IPS DF 19.7 (cell line): Measurements from ENCODE around the gene CST5.
"Not testable (repeated sequence)": the region's sequence is repeated elsewhere in the genome, so short reads cannot be mapped to it uniquely, and the experiment has no call there.

Experiments
- DNase-seq: peaks from one replicate; pipeline ENCODE4 v3.0.0-alpha.2; 2013; ENCODE audit warnings: low read depth, low spot score

The CST5 gene, protein sequence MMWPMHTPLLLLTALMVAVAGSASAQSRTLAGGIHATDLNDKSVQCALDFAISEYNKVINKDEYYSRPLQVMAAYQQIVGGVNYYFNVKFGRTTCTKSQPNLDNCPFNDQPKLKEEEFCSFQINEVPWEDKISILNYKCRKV

DNA sequence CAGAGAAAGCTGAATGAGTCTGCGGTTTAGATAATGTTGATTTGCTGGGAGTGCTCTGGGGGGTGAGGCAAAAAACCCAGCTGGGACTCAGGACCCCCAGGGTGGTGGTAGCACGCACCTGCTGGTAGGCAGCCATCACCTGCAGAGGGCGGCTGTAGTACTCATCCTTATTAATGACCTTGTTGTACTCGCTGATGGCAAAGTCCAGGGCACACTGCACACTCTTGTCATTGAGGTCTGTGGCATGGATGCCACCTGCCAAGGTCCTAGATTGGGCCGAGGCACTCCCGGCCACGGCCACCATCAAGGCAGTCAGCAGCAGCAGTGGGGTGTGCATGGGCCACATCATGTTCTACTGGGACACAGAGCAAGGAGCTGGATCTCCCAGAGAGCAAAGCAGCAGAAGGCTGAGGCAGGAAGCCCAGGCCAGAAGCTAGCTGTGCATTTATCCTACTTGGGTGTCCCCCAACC, at the start of gene CST5:
TSS of gene CST5 (minus strand) at position 421 of the 471 bp plus-strand sequence. CDS start at position 349, 72 bp downstream.
- DNase-seq = no peak

DNA sequence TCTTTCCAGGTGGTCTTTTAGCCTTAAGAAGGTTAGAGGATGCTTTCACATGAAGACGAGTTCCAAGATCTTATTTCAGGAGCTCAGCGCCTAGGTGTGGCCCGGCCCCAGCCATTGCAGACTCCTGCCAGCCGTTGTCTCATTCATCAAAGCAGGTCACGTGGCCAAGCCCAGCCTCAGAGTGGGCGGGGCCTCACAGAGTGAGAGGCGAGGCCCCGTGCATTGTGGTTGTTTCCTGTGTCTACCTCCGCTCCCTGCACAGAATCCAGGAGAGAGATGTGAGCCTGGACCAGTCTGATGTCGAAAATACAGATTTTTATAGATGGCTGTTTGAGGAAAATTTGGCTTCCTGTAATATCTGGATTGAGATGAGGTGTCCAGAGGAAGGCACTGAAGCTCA, 49.2 kb upstream of the CST5 start:
- DNase-seq = no peak

DNA sequence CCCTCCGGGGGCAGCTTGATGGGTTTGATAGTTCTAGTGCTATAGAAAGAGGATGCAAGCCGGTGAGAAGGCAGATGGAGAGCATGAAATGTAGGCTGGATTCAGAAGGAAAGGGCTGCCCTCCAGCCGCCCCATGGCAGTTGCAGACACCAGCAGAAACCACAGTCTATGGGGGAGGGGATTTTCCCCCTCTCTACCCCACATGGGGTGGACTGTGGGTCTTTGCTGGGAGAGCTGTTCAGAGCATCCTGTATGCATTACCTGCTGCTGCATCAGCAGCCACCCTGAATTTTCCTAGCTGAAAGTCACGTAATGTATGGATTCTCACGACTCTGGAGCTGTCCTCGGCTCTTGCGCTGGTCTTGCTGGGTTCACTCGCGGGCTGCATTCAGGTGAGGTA, 48.8 kb upstream of the CST5 start:
- no peak for DNase-seq

DNA sequence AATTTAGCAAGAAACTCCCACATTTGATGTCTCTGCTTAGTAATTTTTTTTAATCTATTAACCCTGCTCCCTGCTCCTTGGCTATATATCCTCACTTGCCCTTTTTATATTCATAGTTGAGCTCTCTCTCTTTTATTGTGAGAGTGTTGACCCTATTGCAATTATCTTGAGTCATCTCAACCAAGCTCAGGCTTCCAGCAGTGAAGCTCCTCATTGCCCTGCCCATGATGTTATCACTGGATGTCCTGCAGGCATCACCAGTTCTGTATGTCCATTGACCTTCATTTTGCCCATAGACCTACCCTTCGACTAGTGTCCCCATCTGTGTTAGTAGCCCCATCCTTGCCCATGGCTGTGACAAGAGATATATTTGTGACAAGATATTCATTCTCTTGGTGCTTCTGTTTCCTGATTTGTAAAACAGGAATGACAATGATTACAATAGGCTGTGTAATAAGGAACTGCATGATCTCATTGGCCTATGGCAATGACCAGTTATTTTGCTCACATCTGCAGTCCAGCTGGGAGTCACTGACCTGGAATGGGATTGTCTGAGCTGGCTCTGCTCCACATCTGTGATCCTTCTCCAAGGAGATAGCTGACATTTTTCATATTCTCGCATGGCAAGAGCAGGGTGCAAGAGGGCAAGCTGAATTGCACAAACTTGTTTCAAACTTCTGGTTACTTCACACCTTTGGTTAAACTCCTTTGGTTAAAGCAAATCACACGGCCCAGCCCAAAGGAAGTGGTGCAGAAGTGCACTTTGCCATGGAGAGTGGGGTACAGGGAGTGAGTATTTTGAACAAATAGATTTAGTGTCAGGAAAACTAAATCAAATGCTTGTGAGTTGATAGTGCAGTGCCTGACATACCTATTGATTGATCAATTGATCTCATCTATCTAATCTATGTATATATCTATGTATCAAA, 47.7 kb upstream of the CST5 start:
- DNase-seq = no peak

DNA sequence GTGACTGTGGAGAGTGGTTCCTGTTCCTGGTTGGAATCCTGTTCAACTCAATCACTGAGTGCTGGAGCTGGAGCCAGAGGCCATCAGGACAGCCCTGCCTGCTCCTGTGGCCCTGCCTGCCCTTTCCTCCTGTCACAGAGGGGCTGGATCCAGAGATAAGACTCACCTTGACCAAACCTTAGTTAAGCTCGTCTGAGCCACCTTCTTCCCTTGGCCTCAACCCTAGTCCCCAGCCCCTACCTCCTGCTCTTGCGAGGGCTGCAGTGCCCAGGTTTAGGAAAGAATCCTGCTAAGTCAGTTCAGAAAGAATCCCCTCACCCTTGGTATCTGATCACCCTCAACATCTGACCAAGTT, 47.0 kb upstream of the CST5 start:
- DNase-seq = no peak

DNA sequence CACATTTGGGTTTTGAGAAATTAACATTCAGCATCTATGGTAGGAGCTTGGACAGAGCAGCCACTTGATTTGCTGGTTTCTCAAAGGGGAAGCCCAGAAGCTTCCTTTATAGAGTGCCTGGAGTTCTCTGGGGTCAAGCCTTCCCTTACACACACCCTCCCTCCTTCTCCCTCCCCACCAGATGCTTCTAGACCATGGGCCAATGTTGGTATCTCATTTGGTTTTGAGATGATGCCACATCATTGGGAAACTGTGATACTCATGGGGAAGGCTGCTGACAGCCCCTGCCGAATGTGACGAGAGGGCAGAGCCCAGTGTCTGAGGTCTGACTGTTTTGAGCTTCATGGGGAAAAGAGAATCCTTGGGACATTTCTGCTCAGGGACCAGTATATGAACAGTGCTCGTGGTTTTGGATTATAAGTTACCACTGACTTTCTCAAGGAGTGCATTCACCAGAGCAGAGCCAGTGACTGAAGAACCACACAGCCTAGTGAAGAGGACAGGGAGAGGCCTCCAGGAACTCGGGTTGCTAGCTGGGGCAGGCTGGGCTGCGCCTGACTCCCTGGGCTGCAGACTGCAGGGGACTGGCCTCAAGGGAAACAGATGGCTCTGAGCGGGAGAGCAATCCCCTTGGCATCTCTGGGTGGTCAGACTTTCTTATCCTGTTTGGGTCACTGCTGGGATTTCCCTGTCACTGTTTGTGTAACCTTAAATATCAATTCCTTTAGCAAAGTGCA, 46.4 kb upstream of the CST5 start:
- DNase-seq = no peak

DNA sequence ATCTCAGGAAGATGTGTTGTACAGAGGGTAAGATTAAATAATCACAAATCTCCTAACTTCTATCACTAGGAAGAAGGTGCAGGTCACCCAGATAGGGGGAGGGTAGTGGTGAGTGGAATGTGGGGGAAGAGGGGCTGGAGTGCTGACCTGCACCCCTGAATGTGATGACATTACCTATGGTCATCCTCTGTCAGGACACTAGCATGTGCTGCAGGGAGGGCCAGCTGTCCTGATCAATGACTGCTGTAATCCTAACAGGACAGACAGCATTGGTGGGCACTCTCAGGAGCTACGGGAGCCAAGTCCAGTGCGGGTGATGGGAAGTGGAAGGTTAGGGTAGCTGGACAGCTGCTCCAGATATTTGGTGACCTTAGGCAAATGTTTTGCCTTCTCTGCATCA, 45.2 kb upstream of the CST5 start:
- DNase-seq = no peak

DNA sequence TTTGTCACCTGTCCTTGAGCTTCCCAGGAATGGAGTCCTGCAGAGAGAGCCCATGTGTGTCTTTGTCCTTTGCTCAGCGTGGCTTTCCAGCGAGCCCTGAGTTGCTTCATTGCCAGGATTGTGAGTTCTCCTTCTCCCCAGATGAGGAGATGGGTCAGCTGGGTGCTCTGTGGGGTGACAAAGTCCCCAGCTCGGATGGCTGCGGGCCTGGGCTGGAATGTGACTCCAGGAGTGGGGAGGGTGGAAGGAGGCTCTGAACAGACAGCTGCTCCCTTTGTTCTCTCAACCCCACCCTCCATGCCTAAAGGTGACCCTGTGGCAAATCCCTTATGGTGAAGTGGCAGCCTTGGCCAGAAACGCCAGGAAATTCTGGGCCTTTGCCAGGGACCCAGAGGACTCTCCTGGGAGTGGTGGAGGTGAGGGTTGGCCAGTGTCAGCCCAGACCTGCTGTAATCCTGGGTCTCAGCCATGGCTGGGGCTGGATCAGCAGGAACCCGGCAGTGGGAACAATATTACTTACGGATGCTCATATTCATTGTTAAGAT, 44.4 kb upstream of the CST5 start:
- no peak for DNase-seq

DNA sequence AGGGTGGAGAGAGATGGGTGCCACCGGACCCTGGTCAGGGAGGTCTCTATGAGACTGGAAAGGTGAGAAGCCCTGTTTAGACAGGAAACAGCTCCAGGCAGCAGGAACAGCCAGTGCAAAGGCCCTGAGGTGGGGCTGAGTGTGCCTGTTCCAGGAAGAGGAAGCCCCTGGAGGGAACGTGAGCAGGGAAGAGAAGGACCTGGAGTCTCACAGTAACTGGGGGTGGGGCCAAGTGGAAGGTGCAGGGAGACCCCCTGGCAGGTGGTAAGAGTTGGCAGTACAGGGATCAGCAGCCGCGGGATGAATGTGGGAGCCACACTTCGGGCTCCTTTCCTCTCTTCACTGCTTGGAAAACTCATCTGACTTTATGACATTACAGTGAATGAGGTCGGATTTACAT, 43.8 kb upstream of the CST5 start:
- DNase-seq = no peak

DNA sequence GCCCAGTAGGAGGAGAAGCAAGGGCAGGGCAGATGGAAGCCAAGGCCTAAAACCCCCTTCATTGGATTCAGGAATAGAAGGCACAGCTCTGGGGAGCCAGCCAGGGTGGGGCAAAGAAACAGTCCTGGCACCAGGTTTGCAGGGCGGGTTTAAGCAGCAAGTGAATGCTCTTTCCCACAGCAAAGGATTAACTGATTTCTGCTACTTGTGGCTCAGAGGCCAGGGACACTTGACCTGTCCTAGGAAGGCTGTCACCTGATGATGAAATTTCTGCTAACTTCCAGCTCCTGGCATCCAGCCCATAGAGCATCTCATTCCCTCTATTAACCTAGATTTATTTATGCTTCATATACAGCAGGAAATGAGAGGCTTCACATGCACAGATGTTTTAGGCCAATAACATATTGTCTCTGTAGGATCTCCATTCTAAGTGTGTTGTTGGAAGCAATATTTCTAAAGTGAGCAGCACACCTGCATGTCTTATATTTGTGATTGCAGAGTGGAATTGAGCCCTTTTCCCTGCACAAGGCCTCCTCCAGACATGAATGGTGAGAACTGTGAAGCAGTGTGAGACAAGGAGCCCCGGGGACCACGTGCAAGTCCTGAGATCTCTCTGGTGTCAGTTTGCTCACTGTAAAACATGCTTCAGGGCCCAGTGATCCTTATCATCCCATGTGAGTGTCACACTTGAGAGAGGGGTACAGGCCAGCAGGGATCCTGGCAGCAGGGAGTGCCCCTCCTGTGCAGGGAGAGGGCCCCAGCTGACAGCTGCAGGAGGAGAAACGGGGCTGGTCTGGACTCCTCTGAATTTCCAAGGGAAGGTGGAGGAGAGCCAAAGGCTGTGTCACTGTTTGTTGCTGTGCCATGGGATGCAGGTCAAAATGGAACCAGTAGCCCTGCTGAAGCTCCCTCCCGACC, 41.1 kb upstream of the CST5 start:
- no peak for DNase-seq

DNA sequence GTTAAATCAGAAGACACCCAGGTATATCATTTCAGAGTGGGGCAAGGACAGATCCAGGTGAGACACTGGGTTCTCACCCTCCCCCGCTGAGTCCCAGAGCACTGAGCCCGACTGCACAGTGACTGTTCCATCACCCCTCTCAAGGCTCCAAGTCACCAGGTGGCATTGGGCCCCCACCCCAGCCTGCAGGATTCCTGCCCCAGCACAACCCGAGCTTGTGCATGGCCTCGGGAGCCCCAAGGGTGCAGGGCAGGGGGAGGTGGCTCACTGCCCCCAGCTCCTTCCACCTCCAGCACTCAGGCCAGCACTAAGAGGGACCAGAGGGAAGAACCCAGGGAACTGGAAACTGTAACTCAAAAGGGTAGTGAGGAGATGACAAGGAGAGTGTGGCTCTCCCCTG, 39.3 kb upstream of the CST5 start:
- no peak for DNase-seq

DNA sequence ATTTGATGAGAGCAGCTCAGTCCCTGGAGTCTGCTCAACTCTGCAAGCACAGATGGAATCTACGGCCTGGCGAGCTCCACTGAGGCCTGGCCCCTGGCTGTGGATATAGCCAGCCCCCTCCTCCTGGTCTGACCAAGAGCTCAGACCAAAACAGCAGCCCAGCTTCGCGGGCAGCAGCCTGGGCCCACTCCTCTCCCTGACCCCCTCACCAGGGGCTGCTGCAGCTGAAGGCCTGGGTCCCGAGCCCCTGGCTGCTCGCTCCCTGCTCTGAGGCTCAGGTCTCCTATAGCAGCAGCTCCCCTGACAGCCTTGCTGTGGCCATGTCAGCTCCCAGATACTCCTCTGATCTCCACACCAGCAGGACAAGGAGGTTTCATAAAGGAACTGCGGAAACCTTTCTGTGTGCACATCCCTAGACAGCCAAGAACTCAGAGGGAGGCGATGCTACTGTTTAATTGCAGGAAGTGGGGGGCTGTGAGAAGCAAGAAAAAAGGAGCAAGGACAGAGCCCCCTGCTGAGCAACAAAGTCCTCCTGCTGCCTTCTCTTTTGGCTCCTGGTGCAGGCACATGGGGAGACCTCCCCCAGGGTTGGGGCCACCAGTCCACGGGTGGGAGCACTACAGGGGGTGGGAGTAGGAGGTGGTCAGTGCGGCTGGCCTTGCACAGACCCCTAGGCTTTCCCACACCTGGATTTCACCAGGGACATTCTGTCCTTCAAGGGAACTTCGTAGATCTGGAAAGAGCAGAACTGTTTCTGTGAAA, 38.7 kb upstream of the CST5 start:
- no peak for DNase-seq

DNA sequence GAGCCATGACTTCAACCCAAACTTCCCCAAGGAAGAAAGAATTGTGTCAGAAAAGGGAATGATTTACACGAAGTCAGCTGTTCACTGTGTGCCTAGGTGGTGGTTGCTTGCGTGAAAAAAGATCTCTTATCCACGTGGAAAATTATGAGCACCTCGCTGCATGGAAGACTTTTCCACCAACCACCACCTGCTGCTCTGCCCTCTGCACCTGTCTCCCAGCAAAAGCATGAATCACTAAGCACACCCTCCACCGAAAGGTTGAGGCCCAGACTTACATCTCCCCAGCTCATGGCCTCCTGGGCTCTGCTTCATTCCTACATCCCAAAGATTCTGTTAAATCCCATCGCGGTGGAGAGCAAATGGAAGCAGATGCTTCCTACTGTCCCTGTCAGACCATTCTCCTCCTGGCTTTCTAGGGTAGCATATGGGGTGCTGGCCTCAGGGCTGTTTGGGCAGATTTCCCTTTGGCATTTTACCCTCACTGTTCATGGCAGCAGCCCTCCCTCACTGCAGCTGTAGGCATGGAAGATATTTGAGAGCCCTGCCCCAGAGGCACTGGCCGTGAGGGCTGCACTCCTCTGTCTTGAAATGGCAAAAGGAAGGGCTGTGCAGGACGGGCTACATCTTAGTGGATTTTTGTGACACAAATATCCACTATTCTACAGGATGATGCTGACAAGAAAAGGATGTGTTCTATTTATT, 37.6 kb upstream of the CST5 start:
- DNase-seq = no peak

DNA sequence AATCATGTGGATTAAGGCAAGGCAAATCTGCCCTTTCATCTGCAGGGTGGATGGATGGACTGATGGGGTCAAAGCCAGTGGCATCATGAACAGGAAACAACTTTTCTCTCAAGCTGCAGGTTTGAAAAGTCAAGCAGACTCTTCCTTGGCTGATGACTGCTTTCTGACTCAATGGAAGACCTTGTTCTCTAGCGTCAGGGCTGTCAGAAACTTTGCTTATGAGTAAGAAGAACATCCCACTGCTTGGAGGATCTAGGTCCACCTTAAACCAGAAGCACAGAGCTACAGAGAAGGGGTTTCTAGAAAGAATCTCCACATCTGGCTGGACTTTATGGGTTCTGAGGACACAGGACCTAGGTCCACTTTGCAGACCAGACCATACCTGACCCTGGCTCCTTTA, 36.3 kb upstream of the CST5 start:
- no peak for DNase-seq

DNA sequence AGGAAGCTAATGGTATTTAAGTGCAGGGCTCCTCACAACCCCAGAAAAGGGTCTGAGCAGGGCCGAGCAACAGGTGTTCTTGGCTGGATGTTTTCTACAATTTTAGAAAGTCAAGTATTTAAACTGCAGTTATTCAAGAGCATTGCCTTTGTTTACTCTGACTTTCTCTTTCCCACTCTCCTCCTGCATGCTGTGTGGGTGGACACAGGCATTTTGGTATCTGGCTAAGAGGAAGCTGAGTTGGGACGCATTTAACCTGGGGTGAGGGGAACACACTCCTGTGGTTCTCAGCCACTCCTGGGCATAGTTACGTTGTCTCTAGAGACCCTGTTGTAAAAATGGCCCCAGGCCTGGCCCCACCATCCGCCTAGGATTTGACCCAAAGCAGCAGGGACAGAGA, 34.9 kb upstream of the CST5 start:
- DNase-seq = not testable (repeated sequence)

DNA sequence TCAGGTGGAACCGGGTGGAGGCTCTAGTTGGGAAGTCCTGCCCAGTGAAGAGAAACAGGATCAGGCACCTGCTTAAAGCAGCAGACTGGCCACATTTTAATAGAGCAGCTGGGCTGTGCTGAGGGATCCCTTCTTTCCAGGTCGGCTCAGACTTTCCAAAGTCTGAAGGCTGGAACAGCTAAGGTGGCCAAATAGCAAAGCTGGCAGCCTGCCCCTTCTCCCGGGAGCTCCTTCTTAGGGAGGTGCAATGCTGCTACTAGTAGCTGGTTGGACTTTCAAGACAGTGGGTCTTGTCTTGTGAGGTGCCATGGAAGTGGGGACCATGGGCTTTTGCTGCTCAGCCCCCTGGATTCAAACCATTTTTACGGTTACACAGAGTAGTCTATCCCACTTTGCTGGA, 30.7 kb upstream of the CST5 start:
- DNase-seq = no peak

DNA sequence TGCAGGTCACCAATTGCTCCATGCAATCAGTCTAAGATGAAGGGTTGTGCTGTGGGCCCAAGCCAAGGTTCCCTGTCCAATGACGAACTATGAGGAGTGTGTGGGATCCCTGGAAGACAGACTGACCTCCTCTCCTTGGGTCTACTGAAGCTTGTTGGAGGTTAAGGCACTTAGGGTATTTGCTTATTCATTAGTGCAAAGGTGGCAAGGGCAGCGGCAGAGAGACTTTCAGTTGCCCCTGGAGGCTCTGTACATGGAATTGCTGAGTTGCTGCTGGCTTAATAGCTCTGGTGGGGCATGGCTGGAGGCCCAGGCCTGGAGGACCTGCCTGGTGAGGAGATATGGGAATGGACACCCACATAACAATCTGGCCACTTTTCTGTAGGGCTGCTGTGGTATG, 29.8 kb upstream of the CST5 start:
- no peak for DNase-seq

DNA sequence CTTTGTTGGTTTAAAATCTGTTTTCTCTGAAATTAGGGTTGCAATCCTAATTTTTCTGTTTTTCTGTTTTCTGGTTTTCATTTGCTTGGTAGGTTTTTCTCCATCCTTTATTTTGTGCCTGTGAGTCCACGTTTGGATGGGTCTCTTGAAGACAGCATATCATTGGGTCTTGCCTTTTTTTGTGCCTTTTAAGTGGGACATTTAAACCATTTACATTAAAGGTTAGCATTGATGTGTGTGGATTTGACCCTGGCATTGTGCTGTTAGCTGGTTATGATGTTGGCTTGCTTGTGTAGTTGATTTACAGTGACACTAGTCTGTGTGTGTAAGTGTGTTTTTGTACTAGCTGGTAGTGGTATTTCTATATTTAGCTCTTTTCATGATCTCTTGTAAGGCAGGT, 28.0 kb upstream of the CST5 start:
- DNase-seq = no peak

DNA sequence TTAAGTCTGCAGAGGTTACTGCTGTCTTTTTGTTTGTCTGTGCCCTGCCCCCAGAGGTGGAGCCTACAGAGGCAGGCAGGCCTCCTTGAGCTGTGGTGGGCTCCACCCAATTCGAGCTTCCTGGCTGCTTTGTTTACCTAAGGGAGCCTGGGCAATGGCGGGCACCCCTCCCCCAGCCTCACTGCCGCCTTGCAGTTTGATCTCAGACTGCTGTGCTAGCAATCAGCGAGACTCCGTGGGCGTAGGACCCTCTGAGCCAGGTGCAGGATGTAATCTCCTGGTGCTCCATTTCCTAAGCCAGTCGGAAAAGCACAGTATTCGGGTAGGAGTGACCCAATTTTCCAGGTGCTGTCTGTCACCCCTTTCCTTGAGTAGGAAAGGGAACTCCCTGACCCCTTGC, 22.8 kb upstream of the CST5 start:
- DNase-seq = not testable (repeated sequence)

DNA sequence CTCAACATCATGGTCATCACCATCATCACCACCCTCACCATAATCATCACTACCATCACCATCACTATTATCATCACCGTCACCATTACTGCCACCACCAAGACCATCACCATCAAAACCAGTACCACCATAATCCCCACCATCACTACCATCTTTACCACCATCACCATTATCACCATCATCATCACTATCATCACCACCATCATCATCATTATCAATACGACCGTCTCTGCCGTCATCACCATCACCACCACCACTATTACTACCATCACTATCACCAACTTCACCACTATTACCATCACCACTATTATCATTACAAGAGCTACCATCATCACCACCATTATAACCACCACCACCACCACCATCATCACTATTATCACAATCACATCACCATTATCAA, 11.3 kb upstream of the CST5 start:
- not testable (repeated sequence) for DNase-seq
